SK-N-SH treated with all-trans-retinoic acid at 6 μM for 48 hours (cell line): ENCODE data around the gene DOCK9.

Experiments used
- ATAC-seq: fragments of 200-7000 bp; cut with Tn5 transposase; 3 replicates; pipeline ENCODE4 v1.9.1; 2020; ENCODE audit warnings: mild to moderate bottlenecking, moderate library complexity
- ARNTL ChIP-seq: fragments of 450-650 bp; formaldehyde crosslinking; IDR thresholded peaks from 2 replicates; pipeline ENCODE4 v1.5.0; 2020; ENCODE audit warnings: low read depth, mild to moderate bottlenecking, moderate library complexity, borderline replicate concordance
- BACH2 ChIP-seq: fragments of 250-450 bp; sonication (Bioruptor Pico); IDR thresholded peaks from 2 replicates; pipeline ENCODE4 v1.9.0; 2021; ENCODE audit warnings: mild to moderate bottlenecking, borderline replicate concordance
- CREB5 ChIP-seq: fragments of 250-450 bp; sonication (Bioruptor Pico); IDR thresholded peaks from 2 replicates; pipeline ENCODE4 v1.5.1; 2020; ENCODE audit warnings: low read depth, mild to moderate bottlenecking, moderate library complexity
- CSRNP3 ChIP-seq: fragments of 250-450 bp; sonication (Bioruptor Pico); IDR thresholded peaks from 2 replicates; pipeline ENCODE4 v1.5.1; 2021; ENCODE audit warnings: mild to moderate bottlenecking, moderate library complexity
- ESRRG ChIP-seq: fragments of 250-450 bp; sonication (Bioruptor Pico); IDR thresholded peaks from 2 replicates; pipeline ENCODE4 v1.6.1; 2021; ENCODE audit warnings: mild to moderate bottlenecking
- GLIS3 ChIP-seq: fragments of 250-450 bp; sonication (Bioruptor Pico); IDR thresholded peaks from 2 replicates; pipeline ENCODE4 v1.5.0; 2020; ENCODE audit warnings: mild to moderate bottlenecking, moderate library complexity
- OSR1 ChIP-seq: fragments of 250-450 bp; sonication (Bioruptor Pico); IDR thresholded peaks from 2 replicates; pipeline ENCODE4 v1.8.0; 2022; ENCODE audit warnings: moderate library complexity, mild to moderate bottlenecking, inconsistent platforms
- PATZ1 ChIP-seq: fragments of 250-450 bp; sonication (Bioruptor Pico); IDR thresholded peaks from 2 replicates; pipeline ENCODE4 v1.8.0; 2020; ENCODE audit warnings: mild to moderate bottlenecking, moderate library complexity, borderline replicate concordance
- POU6F1 ChIP-seq: fragments of 250-450 bp; sonication (Bioruptor Pico); IDR thresholded peaks from 2 replicates; pipeline ENCODE4 v1.8.0; 2021; ENCODE audit warnings: low read depth, mild to moderate bottlenecking, moderate library complexity, borderline replicate concordance
- PPARA ChIP-seq: fragments of 250-450 bp; sonication (Bioruptor Pico); IDR thresholded peaks from 2 replicates; pipeline ENCODE4 v1.5.0; 2020; ENCODE audit warnings: mild to moderate bottlenecking, borderline replicate concordance
- RARB ChIP-seq: fragments of 250-450 bp; sonication (Bioruptor Pico); IDR thresholded peaks from 2 replicates; pipeline ENCODE4 v1.8.0; 2021; ENCODE audit warnings: mild to moderate bottlenecking, moderate library complexity
- SNAI2 ChIP-seq: fragments of 250-450 bp; sonication (Bioruptor Pico); IDR thresholded peaks from 2 replicates; pipeline ENCODE4 v1.5.0; 2020; ENCODE audit warnings: mild to moderate bottlenecking, moderate library complexity
- TCF4 ChIP-seq: fragments of 250-450 bp; sonication (Bioruptor Pico); IDR thresholded peaks from 2 replicates; pipeline ENCODE4 v1.8.0; 2021; ENCODE audit warnings: mild to moderate bottlenecking, moderate library complexity, borderline replicate concordance
- ZC3H10 ChIP-seq: fragments of 250-450 bp; sonication (Bioruptor Pico); IDR thresholded peaks from 2 replicates; pipeline ENCODE4 v1.5.1; 2021; ENCODE audit warnings: mild to moderate bottlenecking, moderate library complexity
- ZFP3 ChIP-seq: fragments of 250-450 bp; sonication (Bioruptor Pico); IDR thresholded peaks from 2 replicates; pipeline ENCODE4 v1.5.0; 2020; ENCODE audit warnings: mild to moderate bottlenecking, moderate library complexity
- ZFP30 ChIP-seq: fragments of 450-650 bp; formaldehyde crosslinking; IDR thresholded peaks from 2 replicates; pipeline ENCODE4 v1.5.0; 2022; ENCODE audit warnings: mild to moderate bottlenecking, moderate library complexity
- ZNF565 ChIP-seq: fragments of 450-650 bp; formaldehyde crosslinking; conservative IDR thresholded peaks from 2 replicates; pipeline ENCODE4 v1.5.0; 2020; ENCODE audit warnings: low read depth, mild to moderate bottlenecking, moderate library complexity
- ZNF70 ChIP-seq: fragments of 450-650 bp; formaldehyde crosslinking; IDR thresholded peaks from 2 replicates; pipeline ENCODE4 v1.5.0; 2020; ENCODE audit warnings: mild to moderate bottlenecking, moderate library complexity
- ZNF8 ChIP-seq: fragments of 450-650 bp; formaldehyde crosslinking; IDR thresholded peaks from 2 replicates; pipeline ENCODE4 v1.5.0; 2020; ENCODE audit warnings: mild to moderate bottlenecking, moderate library complexity
- TF ChIP-seq, protein P1 (sequence below): fragments of 250-450 bp; sonication (Bioruptor Pico); IDR thresholded peaks from 2 replicates; pipeline ENCODE4 v1.5.0; 2020; ENCODE audit warnings: mild to moderate bottlenecking, moderate library complexity

Gene DOCK9

DNA sequence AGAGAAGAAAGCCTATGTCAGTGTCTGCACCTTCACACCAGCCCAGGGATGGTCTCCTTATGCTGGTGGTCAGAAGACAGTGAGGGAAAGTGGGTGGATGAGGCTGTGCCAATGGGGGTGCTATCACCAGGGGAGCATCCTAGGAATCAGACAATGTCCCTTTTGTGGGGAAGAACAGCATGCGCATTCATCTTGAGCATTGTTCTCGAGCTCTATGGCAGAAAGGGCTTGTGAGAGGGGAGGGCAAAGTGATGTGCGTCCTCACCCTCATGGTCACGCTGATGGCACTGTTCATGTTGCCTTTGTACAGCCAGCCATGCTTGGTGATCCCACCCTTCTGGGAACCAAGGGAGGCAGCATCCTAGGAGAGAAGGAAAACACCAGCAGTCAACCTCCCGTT lies 56.1 kb downstream of the DOCK9 start:
- TF ChIP-seq GLIS3 (no peak), ZNF70 (CRISPR knock-in tag) (no peak), ZNF8 (CRISPR knock-in tag) (no peak), PPARA (CRISPR knock-in tag) (no peak), ZC3H10 (CRISPR knock-in tag) (no peak), ZFP30 (CRISPR knock-in tag) (no peak), RARB (CRISPR knock-in tag) (no peak), SNAI2 (CRISPR knock-in tag) (no peak), ARNTL (CRISPR knock-in tag) (no peak), POU6F1 (no peak), ZNF565 (CRISPR knock-in tag) (no peak), ESRRG (no peak), CSRNP3 (no peak), OSR1 (CRISPR knock-in tag) (no peak), TCF4 (CRISPR knock-in tag) (no peak), CREB5 (CRISPR knock-in tag) (no peak), BACH2 (CRISPR knock-in tag) (no peak), ZFP3 (CRISPR knock-in tag) (no peak)
- TF ChIP-seq, protein P1, sequence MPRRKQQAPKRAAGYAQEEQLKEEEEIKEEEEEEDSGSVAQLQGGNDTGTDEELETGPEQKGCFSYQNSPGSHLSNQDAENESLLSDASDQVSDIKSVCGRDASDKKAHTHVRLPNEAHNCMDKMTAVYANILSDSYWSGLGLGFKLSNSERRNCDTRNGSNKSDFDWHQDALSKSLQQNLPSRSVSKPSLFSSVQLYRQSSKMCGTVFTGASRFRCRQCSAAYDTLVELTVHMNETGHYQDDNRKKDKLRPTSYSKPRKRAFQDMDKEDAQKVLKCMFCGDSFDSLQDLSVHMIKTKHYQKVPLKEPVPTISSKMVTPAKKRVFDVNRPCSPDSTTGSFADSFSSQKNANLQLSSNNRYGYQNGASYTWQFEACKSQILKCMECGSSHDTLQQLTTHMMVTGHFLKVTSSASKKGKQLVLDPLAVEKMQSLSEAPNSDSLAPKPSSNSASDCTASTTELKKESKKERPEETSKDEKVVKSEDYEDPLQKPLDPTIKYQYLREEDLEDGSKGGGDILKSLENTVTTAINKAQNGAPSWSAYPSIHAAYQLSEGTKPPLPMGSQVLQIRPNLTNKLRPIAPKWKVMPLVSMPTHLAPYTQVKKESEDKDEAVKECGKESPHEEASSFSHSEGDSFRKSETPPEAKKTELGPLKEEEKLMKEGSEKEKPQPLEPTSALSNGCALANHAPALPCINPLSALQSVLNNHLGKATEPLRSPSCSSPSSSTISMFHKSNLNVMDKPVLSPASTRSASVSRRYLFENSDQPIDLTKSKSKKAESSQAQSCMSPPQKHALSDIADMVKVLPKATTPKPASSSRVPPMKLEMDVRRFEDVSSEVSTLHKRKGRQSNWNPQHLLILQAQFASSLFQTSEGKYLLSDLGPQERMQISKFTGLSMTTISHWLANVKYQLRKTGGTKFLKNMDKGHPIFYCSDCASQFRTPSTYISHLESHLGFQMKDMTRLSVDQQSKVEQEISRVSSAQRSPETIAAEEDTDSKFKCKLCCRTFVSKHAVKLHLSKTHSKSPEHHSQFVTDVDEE: no peak
- no peak for ATAC-seq

GRCh38 chr13:98921015-98921580 lies 56.8 kb downstream of the DOCK9 start:
- no peak for ATAC-seq
- TF ChIP-seq, protein P1: no peak
- TF ChIP-seq ARNTL (CRISPR knock-in tag) (no peak), PATZ1 (CRISPR knock-in tag) (no peak), GLIS3 (no peak)
